GM19324 (cell line): ENCODE results near the gene IGF1R.

Source experiments
- ATAC-seq: cut with Tn5 transposase; IDR thresholded peaks from one replicate; pipeline ENCODE4 v1.9.1; 2021; ENCODE audit warnings: mild to moderate bottlenecking, moderate library complexity; ENCODE audit not compliant: unreplicated experiment, low FRiP score

Gene IGF1R

DNA sequence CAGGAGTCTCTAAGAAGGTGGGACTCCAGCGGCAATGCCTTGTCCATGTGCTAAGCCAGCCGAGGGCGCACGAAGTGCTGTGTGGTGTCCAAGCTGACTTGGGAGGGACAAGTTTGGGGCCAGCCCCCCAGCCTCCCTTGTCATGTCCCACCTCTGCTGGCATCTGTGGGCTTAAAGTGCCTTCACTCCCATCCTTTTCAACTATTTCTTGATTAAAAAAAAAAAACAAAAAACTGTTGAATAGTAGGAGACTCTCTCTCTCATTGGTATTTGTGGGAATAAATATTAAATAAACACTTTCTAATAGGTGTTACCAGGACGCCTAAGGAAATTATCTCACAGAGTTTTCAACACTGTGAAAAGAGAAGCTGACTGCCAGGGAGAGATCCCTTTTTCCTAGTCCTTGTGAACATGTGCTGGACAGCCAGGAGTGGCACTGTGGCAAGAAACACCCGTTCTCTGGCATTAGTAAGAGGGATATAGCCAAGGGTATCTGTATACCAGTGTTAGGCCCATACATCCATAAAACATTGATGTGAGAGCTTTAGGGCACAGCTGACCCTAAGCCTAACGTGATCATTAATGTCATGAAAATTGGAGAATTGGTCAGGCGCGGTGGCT, 158.0 kb downstream of the IGF1R start:
- no peak for ATAC-seq

DNA sequence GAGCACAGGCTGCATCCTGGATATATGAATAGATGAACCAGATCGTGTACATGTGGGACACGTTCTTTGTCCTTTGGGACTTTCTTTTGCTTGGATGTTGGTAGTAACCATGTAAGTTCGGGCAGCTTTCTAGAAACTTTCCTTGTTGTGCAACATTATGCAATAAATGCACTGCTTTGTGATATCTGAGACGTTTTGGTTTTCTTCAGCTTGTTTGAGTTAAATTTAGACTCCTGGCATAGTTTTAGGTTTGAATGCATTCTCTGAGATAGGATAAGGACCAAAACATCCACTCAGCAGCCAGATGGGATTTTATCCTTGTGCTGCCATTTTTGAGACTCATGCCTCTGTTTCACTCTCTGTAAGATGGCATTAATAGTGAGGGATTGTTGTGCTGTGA, 158.9 kb downstream of the IGF1R start:
- no peak for ATAC-seq

DNA sequence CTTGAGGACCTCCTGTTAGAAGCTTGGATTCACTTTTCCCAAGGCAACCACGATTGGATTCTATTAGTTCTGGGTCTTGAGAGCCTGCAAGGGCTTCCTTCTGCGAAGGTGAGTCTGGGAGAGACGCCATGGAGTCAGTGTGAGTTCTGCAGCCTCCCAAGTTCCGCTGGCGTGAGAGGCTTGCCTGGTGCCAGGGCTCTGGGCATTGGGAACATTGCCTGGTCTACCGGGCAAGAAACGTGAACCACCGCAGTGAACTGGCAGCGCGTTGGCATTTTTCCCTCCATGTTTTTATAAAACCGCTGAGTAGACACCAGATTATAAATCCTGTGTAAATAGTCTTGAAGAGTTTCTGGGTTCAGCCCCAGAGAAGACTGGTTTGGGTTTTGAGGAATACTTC, 160.9 kb downstream of the IGF1R start:
- no peak for ATAC-seq

DNA sequence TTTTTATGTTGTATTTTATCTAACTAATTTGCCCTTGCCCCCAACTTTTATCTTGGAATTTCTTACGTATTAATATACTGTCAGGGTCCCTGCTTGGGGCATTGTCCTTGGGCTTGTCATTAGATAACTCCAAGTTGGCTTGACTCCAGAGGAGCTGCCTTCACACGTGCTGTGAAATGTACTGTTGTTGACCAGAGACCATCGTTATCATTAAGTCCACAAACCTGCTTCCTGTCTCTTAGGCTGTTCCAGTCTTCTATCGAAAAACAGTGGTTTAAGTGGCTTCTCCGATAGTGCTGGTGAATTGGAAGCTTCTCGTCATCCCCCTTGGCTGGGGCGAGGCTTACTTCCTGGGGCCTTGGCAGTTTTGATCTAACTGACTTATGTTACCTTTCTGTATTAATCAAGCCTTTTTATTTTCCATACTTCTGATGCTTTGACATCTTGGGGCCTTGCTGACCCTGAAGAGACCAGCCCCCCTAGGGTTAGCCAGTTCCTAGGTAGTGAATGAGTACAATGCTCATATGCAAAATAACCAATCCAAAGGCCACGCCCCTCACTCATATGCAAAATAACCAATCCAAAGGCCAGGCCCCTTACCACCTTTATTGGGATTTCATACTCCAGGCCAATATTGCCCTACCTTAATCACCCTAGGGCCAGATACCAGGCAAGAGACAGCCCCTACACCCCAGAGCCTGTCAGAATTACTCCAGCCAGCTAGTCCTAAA, 164.5 kb downstream of the IGF1R start:
- no peak for ATAC-seq

DNA sequence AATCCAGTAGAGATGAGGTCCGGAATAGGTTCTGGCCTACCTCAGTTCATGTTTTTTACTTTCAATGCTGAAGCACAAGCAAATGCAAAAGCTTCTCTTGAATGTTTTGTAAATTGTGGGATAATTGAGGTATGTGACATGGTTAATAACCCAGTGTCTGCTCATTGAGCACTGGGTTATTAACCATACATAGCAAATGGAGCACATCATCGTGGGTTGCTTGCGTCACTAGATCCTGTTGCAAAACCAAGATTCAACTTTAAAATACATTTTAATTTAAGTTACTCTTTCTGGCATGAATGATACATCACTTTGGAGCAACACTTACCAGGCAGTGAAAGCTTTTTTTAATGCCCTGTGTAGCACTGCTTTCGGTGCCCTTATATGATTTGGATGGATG, 165.6 kb downstream of the IGF1R start:
- ATAC-seq, result no peak

DNA sequence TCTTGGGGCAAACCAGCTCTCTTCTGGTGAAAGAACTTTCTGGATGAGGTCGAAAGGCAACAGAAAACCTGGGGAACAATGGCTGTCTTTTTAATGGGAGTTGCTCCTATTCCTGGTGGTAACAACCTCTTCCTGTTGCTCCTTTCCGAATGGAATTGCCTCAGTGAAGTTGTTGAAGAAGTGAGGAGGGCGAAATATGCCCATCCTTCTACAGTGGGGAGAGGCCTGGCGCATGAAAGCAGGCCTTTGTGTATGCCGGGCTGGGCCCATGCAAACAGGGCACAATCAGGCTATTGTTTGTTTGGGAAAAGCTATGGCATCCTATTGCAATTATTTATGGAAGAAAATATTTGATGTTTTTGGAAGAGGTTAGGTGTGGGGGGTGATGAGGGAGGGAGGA, 166.9 kb downstream of the IGF1R start:
- no peak for ATAC-seq

DNA sequence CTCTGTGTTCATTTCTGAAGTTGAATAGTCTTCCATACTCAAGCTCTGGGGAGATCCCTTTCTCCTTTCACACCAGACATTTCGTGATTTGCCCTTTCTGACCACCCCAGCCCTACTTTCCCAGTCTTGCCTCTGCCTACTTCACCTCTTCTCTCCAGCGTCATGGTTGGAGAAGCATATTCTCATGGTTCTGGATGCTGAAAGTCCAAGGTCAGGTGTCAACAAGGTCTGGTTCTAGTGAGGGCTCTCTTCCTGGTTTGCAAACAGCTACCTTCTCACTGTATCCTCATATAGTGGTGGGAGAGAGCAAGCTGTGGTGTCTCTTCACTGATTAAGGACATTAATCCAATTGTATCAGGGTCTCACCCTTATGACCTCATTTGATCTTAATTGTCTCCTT, 169.4 kb downstream of the IGF1R start:
- no peak for ATAC-seq

DNA sequence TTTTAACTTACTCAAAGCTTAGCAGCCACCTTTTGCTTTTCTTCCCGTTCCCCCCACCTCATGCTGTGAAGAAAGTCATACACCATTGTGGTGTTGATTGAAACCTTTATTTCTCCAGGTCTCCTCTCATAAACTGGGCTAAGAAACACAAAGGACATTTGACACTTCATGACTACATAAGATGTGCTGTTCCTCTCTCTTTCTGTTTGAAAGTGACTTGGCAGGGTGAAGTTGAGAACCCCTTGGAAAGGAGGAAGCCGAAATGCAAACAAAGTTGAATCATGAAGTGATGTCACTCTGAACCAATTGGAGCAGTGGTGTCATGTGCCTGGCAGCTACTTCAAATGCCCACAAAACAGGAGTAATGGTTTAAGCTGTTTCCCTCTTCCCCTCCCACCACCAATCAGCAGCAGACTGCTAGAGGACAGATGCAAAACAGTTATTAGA, 174.7 kb downstream of the IGF1R start:
- no peak for ATAC-seq

DNA sequence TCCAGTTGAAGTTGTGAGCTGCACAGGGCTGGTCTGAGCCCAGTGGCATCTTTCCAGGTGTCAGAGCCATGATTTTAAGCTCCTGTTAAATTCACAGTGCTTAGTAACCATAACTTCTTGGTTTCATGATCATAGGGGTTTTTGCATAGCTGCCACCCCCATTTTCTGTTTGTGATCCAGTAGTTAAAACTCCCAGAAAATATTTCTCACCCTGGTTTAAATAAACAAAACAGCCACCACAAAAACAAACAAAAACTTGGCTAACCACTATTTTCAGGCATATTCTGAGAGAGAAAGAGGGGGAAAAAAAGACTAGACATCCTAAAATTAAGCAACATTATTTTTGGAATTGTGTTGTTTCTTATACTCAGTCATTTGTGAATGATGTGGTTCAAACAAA, 175.3 kb downstream of the IGF1R start:
- ATAC-seq, result no peak

DNA sequence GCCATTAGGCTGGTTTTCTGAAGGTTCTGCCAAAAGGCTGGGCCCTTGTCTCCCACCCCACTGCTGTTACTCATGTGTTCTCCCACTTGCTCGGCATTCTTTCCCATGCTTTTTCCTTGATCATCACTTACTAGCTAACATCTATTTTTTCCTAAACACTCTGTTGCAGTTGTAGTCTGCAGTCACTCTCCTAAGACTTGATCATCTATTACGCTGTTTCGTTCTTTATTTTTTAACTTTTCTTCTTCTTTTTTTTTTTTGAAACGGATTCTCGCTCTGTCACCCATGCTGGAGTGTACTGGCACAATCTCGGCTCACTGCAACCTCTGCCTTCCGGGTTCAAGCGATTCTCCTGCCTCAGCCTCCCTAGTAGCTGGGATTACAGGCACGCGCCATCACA, 176.3 kb downstream of the IGF1R start:
- no peak for ATAC-seq

DNA sequence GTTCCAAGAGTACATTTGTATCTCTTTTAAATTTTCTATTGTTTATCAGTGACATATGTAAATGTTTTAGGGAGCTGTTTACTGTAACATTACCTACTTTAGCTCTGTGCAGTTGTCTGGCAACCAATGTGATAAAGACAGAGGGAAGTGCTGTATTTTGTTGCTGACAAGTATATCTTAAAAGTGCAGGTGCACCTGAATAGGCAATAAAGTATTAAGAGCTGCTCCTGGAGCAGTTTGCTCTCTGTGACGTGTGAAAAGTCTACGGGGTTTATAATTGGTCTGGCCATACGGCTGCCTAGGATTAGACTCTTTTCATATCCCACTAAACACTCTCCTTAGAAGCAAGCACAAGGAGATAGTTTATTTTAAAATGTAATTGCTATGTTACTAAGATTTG, 178.3 kb downstream of the IGF1R start:
- no peak for ATAC-seq

DNA sequence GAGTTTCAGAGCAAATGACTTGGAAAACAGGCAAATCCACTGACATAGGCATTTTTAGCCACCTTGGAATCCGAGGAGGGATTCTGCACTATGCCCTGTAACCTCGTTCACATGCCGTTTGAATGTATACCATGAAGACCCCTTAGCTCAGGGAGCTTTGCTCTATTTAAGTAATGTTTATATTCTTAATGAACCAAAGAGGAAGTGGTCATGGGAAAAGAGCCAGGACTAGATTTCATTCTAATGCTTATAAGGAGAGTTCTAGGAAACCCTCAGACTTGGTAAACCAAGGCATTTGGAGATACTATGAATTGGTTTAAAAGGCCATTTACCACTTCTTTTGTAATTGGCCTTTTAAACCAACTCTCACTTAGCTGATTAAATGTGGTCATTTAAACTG, 178.9 kb downstream of the IGF1R start:
- no peak for ATAC-seq

DNA sequence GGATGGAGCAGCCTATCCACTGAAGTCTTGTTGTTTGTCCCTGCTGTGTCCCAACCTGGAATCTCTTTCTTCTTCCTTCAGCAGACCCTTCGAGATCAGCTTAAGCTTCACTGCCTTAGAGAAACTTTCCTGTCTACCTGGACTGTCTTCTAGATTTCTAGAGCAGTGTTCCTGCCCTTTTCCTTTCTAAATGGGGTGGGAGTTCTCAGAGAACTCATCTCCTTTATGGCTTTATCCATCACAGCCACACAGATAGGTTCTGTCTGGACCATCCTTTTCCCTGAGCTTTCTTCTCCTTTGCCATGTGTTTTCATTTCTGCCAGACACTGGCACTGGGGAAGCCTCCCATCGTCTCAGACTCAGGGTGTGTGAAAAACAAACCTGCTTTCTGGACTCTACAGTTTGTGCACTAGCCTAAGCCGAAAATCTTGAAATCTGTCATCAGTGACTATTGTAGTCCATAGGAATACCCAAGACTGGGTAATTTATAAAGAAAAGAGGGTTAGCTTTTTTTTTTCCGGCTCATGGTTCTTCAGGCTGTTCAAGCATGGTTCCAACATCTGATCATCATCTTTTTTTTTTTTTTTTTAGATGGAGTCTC, 181.8 kb downstream of the IGF1R start:
- ATAC-seq, result no peak

DNA sequence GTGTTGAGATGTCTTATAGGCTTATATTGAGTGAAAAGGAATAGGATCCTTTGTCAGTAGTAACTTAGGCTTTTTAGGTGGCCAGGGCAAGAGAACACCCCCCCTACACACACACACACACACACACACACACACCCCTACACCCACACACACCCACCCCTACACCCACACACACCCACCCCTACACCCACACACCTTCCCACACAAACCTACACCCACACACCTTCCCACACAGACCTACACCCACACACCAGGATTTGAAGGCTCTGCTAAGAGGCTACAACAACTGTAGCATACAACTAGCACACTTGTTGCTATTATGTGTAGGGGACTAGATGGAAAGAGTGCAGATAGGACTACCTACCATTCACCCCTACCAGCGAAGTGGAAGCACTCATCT, 186.6 kb downstream of the IGF1R start:
- ATAC-seq, result no peak

DNA sequence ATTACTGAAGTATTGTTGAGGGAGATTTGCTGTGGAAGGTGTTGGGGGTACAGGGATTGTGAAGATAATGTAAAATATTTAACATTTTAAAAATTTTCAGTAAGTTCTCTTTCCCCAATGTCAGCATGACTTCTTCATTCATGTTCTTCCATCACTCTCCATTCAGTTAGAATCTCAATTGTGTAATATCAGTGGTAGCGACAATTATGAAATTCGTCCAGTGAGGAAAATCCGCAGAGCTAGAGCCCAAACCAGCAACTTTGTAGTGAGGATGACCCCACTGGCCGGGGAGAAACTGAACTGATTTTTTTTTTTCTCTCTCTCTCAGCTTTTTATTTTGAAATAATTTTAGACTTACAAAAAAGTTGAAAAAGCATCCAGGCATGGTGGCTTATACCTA, 187.5 kb downstream of the IGF1R start:
- ATAC-seq, result no peak

DNA sequence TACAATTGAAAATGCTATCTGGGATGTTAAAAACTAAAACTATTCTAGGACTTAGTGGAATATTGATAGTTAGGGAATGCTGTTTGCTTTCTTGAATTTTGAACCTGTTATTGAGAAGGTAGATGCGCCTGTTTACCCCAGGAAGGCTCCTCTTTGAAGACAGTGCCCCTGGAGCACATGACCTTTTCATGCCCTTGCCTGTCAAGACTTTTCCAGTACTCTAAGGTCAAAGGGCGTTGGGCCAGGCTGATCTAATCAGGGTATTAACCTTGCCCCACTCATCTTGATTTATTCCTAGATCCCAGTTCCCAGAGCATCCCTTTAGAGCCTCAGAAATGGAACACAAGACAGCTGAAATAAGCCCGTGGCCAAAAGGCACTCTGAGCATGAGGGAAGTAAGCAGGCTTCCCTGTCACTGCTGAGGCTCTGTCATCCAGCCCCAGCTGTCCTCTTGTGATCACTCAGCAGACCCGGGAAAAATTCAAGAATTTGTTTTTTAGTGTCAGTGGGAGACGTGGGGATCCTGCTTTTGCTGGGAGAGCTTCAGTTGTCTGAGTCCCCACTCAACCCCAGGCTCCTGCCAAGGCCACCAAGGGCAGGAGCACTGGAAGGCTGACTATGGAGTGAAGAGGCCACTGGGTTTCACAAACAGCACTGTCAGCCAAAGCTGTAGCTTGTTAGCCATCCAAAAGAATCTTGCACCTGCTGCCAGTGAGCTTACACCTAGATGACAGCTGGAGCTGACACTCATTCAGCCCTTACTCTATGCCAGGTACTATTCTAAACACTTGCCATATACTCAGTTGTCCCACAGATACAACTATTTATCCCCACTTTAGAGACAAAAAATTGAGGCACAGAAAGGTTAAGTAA, 190.3 kb downstream of the IGF1R start:
- ATAC-seq, result no peak

DNA sequence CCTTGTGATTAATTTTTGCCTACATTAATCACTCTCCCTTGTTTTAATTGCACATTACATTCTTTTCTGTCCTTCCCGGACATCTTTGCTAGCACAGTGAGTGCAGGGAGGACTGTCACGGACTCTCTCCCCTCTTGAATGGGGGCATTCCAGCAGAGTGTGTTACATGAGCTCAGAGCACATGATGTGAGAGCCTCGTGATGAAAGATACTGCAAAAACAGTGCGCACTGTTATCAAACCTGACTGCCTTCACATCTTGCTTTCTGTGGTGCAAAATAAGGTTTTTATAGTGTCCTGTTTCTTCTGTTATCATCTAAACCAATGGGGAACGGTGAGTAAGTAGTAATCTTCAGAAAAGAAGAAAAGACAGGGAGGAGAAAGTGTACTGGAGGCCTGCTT, 191.7 kb downstream of the IGF1R start:
- ATAC-seq, result no peak

DNA sequence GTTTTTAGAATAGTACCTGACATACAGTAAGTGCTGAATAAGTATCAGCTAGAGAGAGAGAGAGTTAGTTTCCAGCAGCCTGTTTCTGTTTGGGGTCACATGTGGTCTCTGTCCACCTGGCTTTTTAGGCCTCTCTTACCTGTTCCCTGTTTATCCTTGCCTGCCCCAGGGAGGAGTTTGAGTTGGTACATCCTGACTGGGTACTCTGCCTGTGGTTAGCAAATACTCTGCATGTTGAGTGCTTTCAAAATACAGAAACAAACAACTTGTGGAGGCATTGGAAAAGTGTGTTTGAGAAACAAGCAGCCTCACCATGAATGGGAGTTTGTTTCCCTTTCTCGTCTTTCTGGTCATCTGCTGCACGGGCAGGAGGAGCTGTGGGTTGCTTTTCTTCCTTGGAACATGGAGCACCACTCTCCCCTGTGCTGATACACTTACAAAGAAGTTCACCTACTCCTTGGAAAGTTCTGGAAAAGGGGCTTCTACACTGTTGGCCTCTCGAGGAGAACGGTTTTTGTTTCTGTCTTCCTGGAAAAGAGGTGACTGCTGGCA, 193.2 kb downstream of the IGF1R start:
- ATAC-seq, result no peak

DNA sequence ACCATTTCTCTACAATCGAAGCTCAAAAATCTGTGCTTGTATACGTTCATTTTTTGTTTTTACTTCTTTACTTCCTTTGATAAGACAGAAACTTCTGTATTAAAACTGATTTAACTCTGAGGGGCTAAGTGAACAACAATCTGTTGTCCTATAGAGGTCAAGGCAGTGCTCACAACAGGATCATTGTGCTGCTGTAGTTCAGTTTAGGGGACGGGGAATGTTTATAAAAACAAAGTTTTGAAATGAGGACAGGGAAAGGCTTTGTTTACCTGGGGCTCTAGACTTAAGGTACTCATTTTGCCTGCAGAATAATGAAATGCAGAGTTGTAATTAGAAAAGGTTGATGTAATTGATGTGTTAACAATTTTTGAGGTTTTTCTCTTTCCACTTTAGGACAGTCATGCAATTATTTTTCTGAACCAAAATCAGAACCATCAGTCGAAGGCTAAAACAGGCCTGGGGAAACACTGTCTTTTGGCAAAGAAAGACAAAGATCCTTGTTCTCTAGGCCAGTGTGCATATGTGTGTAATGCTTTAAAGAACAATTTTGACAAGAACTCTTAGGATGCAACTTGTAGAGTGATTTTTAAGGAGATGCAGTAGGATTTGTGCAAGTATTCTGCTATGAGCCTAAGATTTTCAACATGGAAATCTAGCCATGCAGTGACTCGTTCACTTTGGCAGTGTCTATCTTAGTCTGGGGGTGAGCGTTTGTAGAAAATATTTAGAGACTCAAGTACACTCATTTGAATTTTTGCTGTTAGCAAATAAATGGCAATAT, 194.0 kb downstream of the IGF1R start:
- no peak for ATAC-seq

DNA sequence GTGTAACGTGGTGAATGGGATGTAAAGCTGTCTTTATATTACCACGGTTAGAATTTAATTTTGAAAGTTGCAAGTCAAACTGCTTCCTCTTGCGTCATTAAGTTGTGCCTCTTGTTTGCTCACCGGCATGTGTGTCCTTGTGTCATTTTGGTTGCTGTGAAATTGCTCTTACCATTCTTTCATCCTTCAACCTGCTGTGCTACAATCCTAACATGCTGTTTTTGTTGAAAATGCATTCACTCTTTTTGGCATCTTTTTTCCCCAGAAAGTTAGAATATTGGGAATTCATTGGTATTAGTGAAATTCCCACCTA, 194.6 kb downstream of the IGF1R start:
- ATAC-seq, result no peak
